Loucy (cell line): ENCODE data around the gene BTBD9.

Source experiments
- H2AFZ ChIP-seq: fragments of 200-600 bp; sonication (generic); 2 replicates; pipeline ENCODE4 v1.6.0; 2016; ENCODE audit warnings: antibody characterized with exemption, mild to moderate bottlenecking, low read length, moderate library complexity
- H3F3A ChIP-seq: fragments of 200-600 bp; 2 replicates; pipeline ENCODE4 v1.6.0; 2016; ENCODE audit warnings: antibody characterized with exemption, low read depth, mild to moderate bottlenecking
- H3K27me3 ChIP-seq: fragments of 200-600 bp; sonication (generic); 2 replicates; pipeline ENCODE4 v1.6.1; 2014; ENCODE audit warnings: low read length, mild to moderate bottlenecking; ENCODE audit not compliant: insufficient read depth, poor library complexity, severe bottlenecking
- H3K36me3 ChIP-seq: fragments of 200-600 bp; sonication (generic); 2 replicates; pipeline ENCODE4 v1.6.1; 2016; ENCODE audit warnings: low read length; ENCODE audit not compliant: insufficient read depth
- H3K4me1 ChIP-seq: fragments of 200-600 bp; sonication (generic); 2 replicates; pipeline ENCODE4 v1.5.1; 2014; ENCODE audit warnings: low read length, mild to moderate bottlenecking; ENCODE audit not compliant: insufficient read depth, poor library complexity, severe bottlenecking
- H3K4me2 ChIP-seq: fragments of 200-600 bp; sonication (generic); 2 replicates; pipeline ENCODE4 v1.6.0; 2014; ENCODE audit warnings: antibody characterized with exemption, low read length, low read depth, mild to moderate bottlenecking; ENCODE audit not compliant: poor library complexity, severe bottlenecking
- H3K4me3 ChIP-seq: fragments of 200-600 bp; sonication (generic); 2 replicates; pipeline ENCODE4 v1.5.1; 2014; ENCODE audit warnings: low read length, mild to moderate bottlenecking, mixed read lengths; ENCODE audit not compliant: poor library complexity, severe bottlenecking
- H3K79me2 ChIP-seq: fragments of 200-600 bp; sonication (generic); 2 replicates; pipeline ENCODE4 v1.6.1; 2014; ENCODE audit warnings: low read length; ENCODE audit not compliant: insufficient read depth
- H3K9ac ChIP-seq: fragments of 200-600 bp; sonication (generic); 2 replicates; pipeline ENCODE4 v1.6.0; 2014; ENCODE audit warnings: mild to moderate bottlenecking, low read depth, low read length, moderate library complexity; ENCODE audit not compliant: poor library complexity, severe bottlenecking
- H3K9me2 ChIP-seq: fragments of 200-600 bp; sonication (generic); replicated peaks from 2 replicates; pipeline ENCODE4 v1.6.1; 2016; ENCODE audit warnings: low read depth, low read length, mixed read lengths
- H3K9me3 ChIP-seq: fragments of 200-600 bp; sonication (generic); 2 replicates; pipeline ENCODE4 v1.6.1; 2014; ENCODE audit warnings: mild to moderate bottlenecking, antibody characterized with exemption, low read length, low read depth; ENCODE audit not compliant: insufficient read depth
- H4K20me1 ChIP-seq: fragments of 200-600 bp; sonication (generic); 2 replicates; pipeline ENCODE4 v1.6.0; 2014; ENCODE audit warnings: antibody characterized with exemption, low read length, mild to moderate bottlenecking; ENCODE audit not compliant: insufficient read depth, poor library complexity, severe bottlenecking
- EZH2phosphoT487 ChIP-seq: fragments of 200-600 bp; IDR thresholded peaks from 2 replicates; pipeline ENCODE4 v1.6.1; 2018; ENCODE audit warnings: antibody characterized with exemption, mild to moderate bottlenecking, moderate library complexity, borderline replicate concordance
- TF ChIP-seq, protein P1 (sequence below): fragments of 200-600 bp; sonication (generic); conservative IDR thresholded peaks from 2 replicates; pipeline ENCODE4 v1.5.1; 2014; ENCODE audit warnings: mild to moderate bottlenecking, antibody characterized with exemption, low read length

BTBD9 gene

DNA sequence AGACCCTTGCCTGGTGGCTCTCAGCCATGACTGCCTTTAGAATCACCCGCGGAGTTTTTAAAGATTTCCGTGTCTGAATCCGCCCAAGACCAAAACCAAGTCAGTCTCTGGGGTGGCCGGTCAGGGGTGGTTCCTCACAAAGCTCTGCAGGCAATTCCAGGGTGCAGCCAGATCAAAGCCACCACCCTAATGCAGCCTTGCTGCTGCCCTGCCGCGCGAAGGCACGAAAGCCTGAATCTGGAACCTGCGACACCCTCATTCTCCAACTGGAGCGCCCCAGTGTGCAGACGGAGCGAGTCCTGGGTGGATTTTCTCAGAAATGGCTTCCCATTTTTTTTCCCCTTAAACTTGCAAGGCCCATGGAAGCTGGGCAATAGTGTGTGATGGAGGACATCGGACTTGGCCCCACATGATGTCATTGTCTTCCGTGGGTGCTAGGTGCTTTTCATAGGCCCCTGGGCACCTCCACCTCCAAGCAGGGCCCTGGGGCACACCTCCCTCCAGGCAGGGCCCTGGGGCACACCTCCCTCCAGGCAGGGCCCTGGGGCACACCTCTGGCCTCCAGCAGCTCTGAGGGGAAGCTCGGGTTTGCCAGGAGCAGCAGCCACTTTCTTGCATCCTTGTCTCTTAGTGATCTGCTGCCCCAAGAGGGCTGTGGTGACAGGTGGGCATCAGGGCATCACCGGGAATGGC lies 477.1 kb downstream of the BTBD9 start:
- Histone ChIP-seq H3K4me3 (no peak overlapping the region), H2AFZ (no peak overlapping the region), H3F3A (no peaks in the 10 kb centered on the region), H3K9me2 (no peaks in the 10 kb centered on the region), H3K36me3 (peaks cover 6% of the 10 kb centered on the region; the same call in 1 of the 2 replicates), H3K27me3 (no peaks in the 10 kb centered on the region), H3K9me3 (no peaks in the 10 kb centered on the region), H3K4me1 (no peaks in the 10 kb centered on the region), H3K79me2 (no peaks in the 10 kb centered on the region), H4K20me1 (no peaks in the 10 kb centered on the region), H3K9ac (no peak overlapping the region), H3K4me2 (no peak overlapping the region)
- no peak for TF ChIP-seq EZH2phosphoT487
- TF ChIP-seq, protein P1, sequence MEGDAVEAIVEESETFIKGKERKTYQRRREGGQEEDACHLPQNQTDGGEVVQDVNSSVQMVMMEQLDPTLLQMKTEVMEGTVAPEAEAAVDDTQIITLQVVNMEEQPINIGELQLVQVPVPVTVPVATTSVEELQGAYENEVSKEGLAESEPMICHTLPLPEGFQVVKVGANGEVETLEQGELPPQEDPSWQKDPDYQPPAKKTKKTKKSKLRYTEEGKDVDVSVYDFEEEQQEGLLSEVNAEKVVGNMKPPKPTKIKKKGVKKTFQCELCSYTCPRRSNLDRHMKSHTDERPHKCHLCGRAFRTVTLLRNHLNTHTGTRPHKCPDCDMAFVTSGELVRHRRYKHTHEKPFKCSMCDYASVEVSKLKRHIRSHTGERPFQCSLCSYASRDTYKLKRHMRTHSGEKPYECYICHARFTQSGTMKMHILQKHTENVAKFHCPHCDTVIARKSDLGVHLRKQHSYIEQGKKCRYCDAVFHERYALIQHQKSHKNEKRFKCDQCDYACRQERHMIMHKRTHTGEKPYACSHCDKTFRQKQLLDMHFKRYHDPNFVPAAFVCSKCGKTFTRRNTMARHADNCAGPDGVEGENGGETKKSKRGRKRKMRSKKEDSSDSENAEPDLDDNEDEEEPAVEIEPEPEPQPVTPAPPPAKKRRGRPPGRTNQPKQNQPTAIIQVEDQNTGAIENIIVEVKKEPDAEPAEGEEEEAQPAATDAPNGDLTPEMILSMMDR = no peak

DNA sequence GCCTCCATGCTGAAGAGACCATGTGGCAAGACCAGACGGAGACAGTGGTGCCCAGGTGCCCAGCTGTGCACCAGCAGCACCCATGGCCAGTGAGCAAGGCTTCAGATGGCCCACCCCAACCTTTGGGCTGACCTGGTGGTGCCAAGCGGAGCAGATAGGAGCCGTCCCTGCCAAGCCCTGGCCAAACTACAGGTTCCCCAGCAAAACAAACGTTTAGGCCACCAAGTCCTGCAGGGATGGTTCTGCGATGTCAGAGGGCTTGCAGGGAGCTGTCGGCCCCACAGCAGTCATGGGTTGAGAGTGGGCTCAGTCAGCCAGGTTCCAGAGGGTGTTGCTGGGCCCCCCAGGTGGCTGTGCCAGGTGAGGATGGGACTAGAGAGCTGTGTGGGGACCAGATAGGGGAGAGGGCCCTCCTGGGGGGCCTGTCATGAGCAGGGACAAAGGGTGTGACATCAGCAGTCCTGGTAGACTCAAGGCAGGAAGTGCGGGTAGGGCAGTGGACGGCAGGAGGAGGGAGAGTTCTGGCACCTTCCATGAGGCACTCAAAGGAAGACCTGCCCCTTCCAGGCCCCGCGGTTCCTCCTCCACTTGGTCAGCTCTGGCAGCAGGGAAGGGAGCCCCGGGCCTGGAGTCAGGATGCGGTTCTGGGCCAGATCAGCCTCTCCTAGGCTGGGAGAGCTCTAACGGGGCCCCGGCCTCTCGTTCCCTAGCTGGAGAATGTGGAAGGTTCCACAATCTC lies 477.8 kb downstream of the BTBD9 start:
- Histone ChIP-seq H3K4me2 (no peak overlapping the region), H3K4me1 (no peaks in the 10 kb centered on the region), H4K20me1 (no peaks in the 10 kb centered on the region), H3K9ac (no peak overlapping the region), H3K79me2 (no peaks in the 10 kb centered on the region), H3K36me3 (peaks cover 6% of the 10 kb centered on the region; the same call in 1 of the 2 replicates), H2AFZ (no peak overlapping the region), H3K27me3 (no peaks in the 10 kb centered on the region), H3K9me3 (no peaks in the 10 kb centered on the region), H3K9me2 (no peaks in the 10 kb centered on the region), H3F3A (no peaks in the 10 kb centered on the region), H3K4me3 (no peak overlapping the region)
- no peak for TF ChIP-seq EZH2phosphoT487
- TF ChIP-seq, protein P1 = no peak

DNA sequence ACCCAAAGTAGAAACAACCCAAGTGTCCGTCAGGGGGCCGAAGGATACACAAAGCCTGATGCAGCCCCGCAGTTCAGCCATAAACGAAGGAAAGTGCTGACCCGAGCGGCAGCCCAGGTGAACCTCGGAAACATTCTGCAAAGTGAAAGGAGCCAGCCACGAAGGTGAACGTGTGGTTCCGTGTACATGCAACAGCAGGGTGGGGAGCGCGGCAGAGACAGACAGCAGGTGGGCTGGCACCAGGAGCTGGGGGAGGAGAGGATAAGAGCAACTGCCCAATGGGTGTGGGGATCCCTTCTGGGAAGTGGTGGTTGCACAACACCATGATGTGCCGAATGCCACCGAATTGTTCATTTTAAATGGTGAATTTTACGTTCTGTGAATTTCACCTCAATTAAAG lies 478.4 kb downstream of the BTBD9 start:
- no peaks in the 10 kb centered on the region for H4K20me1 ChIP-seq
- H3K27me3 ChIP-seq = no peaks in the 10 kb centered on the region
- H3K4me2 ChIP-seq = no peak overlapping the region
- no peaks in the 10 kb centered on the region for H3K9me3 ChIP-seq
- no peak overlapping the region for H2AFZ ChIP-seq
- no peaks in the 10 kb centered on the region for H3K79me2 ChIP-seq
- H3K4me3 ChIP-seq = no peak overlapping the region
- no peak overlapping the region for H3K9ac ChIP-seq
- H3K9me2 ChIP-seq = no peaks in the 10 kb centered on the region
- H3K4me1 ChIP-seq = no peaks in the 10 kb centered on the region
- H3F3A ChIP-seq = no peaks in the 10 kb centered on the region
- no peak for TF ChIP-seq EZH2phosphoT487
- TF ChIP-seq, protein P1 = no peak
- peaks cover 6% of the 10 kb centered on the region; the same call in 1 of the 2 replicates for H3K36me3 ChIP-seq
